Transverse colon (tissue), 4 donors: ENCODE results near the gene TULP1. TPM values are rescaled to one million over a fixed set of nuclear protein-coding genes. Genes with fewer than 3 reads are reported as not detected.

Experiments
- DNase-seq: peaks from one replicate; pipeline ENCODE4 v3.0.0-alpha.2; 2019
- H3K27ac ChIP-seq, 4 donors: fragments of 200-600 bp; sonication (generic); 2 replicates each; pipeline ENCODE4 v1.5.1; 2016 to 2018; ENCODE audit warnings: inconsistent platforms in 4 of 4
- H3K27me3 ChIP-seq: fragments of 200-600 bp; sonication (generic); 2 replicates; pipeline ENCODE4 v1.5.1; 2017; ENCODE audit warnings: inconsistent platforms
- H3K36me3 ChIP-seq, 4 donors: fragments of 200-600 bp; sonication (generic); 2 replicates each; pipeline ENCODE4 v1.5.1; 2017 to 2019; ENCODE audit warnings: inconsistent platforms in 4 of 4
- H3K4me1 ChIP-seq, 4 donors: fragments of 200-600 bp; sonication (generic); 2 replicates each; pipeline ENCODE4 v1.5.1; 2017 to 2020; ENCODE audit warnings: inconsistent platforms in 4 of 4
- H3K4me3 ChIP-seq, 4 donors: fragments of 200-600 bp; sonication (generic); 1 replicate in 1 of 4; 2 replicates in 3 of 4; pipeline versions ENCODE4 v1.5.1 to v1.6.1; 2017 to 2019; ENCODE audit warnings: inconsistent platforms in 4 of 4
- H3K9me3 ChIP-seq, 2 donors: fragments of 200-600 bp; sonication (generic); 2 replicates each; pipeline ENCODE4 v1.5.1; 2017 to 2019; ENCODE audit warnings: inconsistent platforms in 2 of 2
- CTCF ChIP-seq, 5 experiments: fragments of 200-600 bp in 3 of 5; fragments of 450-650 bp in 2 of 5; sonication (generic) in 3 of 5; IDR thresholded peaks; 1 replicate in 2 of 5; 2 replicates in 3 of 5; pipeline ENCODE4 v1.5.1; 2016 to 2017; ENCODE audit warnings: antibody characterized with exemption in 5 of 5, inconsistent platforms in 3 of 5, mild to moderate bottlenecking in 2 of 5, moderate library complexity in 1 of 5
- EP300 ChIP-seq: sonication (generic); formaldehyde crosslinking; IDR thresholded peaks from one replicate; pipeline ENCODE4 v1.6.1; 2017; ENCODE audit warnings: antibody characterized with exemption, low read depth
- POLR2A ChIP-seq: fragments of 450-650 bp; IDR thresholded peaks from one replicate; pipeline ENCODE4 v1.6.1; 2016; ENCODE audit warnings: antibody characterized with exemption, mild to moderate bottlenecking, moderate library complexity
- POLR2AphosphoS5 ChIP-seq, 3 donors: sonication (generic); formaldehyde crosslinking; IDR thresholded peaks; one replicate each; pipeline ENCODE4 v1.6.1; 2016; ENCODE audit warnings: antibody characterized with exemption in 3 of 3
- WGBS, 2 donors: methylation state at CpG; one replicate each; pipeline ENCODE4 v1.1.5; 2018; ENCODE audit warnings: low coverage in 1 of 2; 5-methylcytosine and 5-hydroxymethylcytosine counted together
- in situ Hi-C, 4 donors: fragments of 200-750 bp; cut with MboI; loops; one replicate each; pipeline versions ENCODE4 v1.15.0 to v1.15.1; 2017; ENCODE audit warnings: low sequenced_read_pairs in 3 of 4, low pct_ligation_motif_present in 1 of 4, low pct_unique_long_range_greater_than_20kb in 1 of 4
- intact Hi-C: fragments of 100-400 bp; cut with DNase I; formaldehyde crosslinking; loops from one replicate; pipeline ENCODE4 v1.15.1; 2023; ENCODE audit warnings: low total_unique reads
- total RNA-seq, 4 donors: library from RNA; depleted of rRNA; stranded (reverse); fragments of >200 nt; gene quantifications; one replicate each; pipeline ENCODE4 v1.1.0, GENCODE V29; 2016

TULP1 gene
- total RNA-seq, 4 donors from 2014 or later = not detected

GRCh38 chr6:35474131-35474941, 38.4 kb downstream of the TULP1 start:
- Histone ChIP-seq H3K4me3 (no peak overlapping the region), H3K27me3 (no peaks in the 10 kb centered on the region), H3K27ac (peak overlapping the region in 1 of 4 donors; percentile 41), H3K9me3 (no peaks in the 10 kb centered on the region), H3K4me1 (peaks cover 11 to 30% (median 25%) of the 10 kb centered on the region in 4 donors), H3K36me3 (peaks cover 0 to 10% (median 0%) of the 10 kb centered on the region in 4 donors)
- 40 to 89% methylated on average over 1 to 14 of the region's 14 CpGs for WGBS, 2 donors
- TF ChIP-seq EP300 (no peak), POLR2AphosphoS5 (IDR thresholded peaks at IDR 0.05) (no peak), POLR2A (no peak), CTCF (IDR thresholded peaks at IDR 0.05) (no peak)
- in situ Hi-C loops (no loop called here), intact Hi-C loops (no loop called here)
- no peak for DNase-seq

GRCh38 chr6:35473850-35474130, 38.9 kb downstream of the TULP1 start:
- Histone ChIP-seq H3K4me1 (peaks cover 11 to 33% (median 25%) of the 10 kb centered on the region in 4 donors), H3K27me3 (no peaks in the 10 kb centered on the region), H3K4me3 (no peak overlapping the region), H3K9me3 (no peaks in the 10 kb centered on the region), H3K36me3 (peaks cover 0 to 10% (median 0%) of the 10 kb centered on the region in 4 donors), H3K27ac (peak overlapping the region in 1 of 4 donors; percentile 41)
- in situ Hi-C loops (no loop called here), intact Hi-C loops (no loop called here)
- no peak for DNase-seq
- no peak for TF ChIP-seq POLR2AphosphoS5 (IDR thresholded peaks at IDR 0.05)
- no peak for TF ChIP-seq EP300
- TF ChIP-seq POLR2A = no peak
- TF ChIP-seq CTCF (IDR thresholded peaks at IDR 0.05) = no peak

GRCh38 chr6:35473075-35473849, 39.4 kb downstream of the TULP1 start:
- Histone ChIP-seq H3K9me3 (no peaks in the 10 kb centered on the region), H3K4me3 (no peak overlapping the region), H3K4me1 (peaks cover 11 to 33% (median 25%) of the 10 kb centered on the region in 4 donors), H3K36me3 (peaks cover 0 to 10% (median 0%) of the 10 kb centered on the region in 4 donors), H3K27ac (peak overlapping the region in 2 of 4 donors; percentile 90 to 93), H3K27me3 (no peaks in the 10 kb centered on the region)
- no peak for DNase-seq
- in situ Hi-C loops = no loop called here
- no peak for TF ChIP-seq POLR2AphosphoS5 (IDR thresholded peaks at IDR 0.05)
- no peak for TF ChIP-seq POLR2A
- TF ChIP-seq CTCF (IDR thresholded peaks at IDR 0.05) = no peak
- no peak for TF ChIP-seq EP300
- intact Hi-C loops = no loop called here
- 62 to 82% methylated on average over 3 to 9 of the region's 9 CpGs for WGBS, 2 donors

GRCh38 chr6:35471836-35472345, 40.8 kb downstream of the TULP1 start:
- TF ChIP-seq CTCF (IDR thresholded peaks at IDR 0.05) = no peak
- TF ChIP-seq POLR2A = no peak
- TF ChIP-seq POLR2AphosphoS5 (IDR thresholded peaks at IDR 0.05) = no peak
- no peak for TF ChIP-seq EP300
- in situ Hi-C loops = no loop called here
- H3K4me3 ChIP-seq = no peak overlapping the region
- H3K4me1 ChIP-seq = peaks cover 11 to 39% (median 25%) of the 10 kb centered on the region in 4 donors
- H3K36me3 ChIP-seq = peaks cover 0 to 5% (median 0%) of the 10 kb centered on the region in 4 donors
- intact Hi-C loops = no loop called here
- 38 to 54% methylated on average over 3 to 8 of the region's 8 CpGs for WGBS, 2 donors
- H3K9me3 ChIP-seq = no peaks in the 10 kb centered on the region
- DNase-seq = no peak
- peak overlapping the region; percentile 43 to 95 (median 92) for H3K27ac ChIP-seq
- H3K27me3 ChIP-seq = no peaks in the 10 kb centered on the region
